Measurements from ENCODE around the gene PDE6B. TPM values are rescaled to one million over a fixed set of nuclear protein-coding genes. Genes with fewer than 3 reads are reported as not detected.

PDE6B gene
- total and polyA plus RNA-seq, 2 of the 13 experiments (the other 11 are each of a cell fraction or from before 2014, with no cell fraction given), result 0.38 to 0.40 TPM

DNA sequence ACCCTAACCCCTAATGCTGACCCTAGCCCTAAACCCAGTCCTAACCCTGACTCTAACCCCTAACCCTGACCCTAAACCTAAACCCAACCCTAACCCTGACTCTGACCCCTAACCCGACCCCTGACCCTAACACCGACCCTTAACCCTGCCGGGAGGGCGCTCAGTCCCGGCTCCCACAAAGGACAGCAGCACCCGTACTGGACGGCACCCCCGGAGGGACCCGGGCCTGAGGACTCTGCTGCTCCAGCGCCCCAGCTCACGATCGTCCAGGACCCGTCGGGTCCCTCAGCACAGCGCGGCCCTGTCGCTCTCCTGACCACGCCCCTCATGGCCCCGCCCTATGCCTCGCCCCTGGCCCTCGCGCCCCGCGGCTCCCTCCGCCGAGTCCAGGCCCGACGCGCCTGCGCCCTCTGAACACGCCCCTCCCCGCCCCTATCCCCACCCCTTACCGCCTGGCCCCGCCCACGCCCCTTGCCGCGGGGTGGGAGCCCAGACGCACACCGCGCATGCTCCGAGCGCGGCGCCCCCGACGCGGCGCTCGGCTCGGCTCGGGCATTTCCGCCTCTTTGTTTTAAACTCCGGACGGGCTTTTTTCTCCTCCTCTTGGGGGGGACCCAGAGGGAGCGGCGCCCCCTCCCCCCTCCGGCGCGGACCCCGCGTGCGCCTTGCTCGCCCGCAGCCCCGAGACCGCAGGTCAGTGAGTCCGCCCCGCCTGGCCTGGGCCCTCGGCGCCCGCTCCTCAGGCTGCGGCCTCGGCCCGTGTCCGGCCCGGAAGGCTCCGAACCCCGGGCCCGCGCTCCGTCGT is 80.1 kb downstream of the PDE6B start, which contains the start of gene PCGF3 (continued):
- TF ChIP-seq THYN1 (CRISPR knock-in tag; IDR thresholded peaks at IDR 0.05; ENCODE audit: borderline replicate concordance, low read depth) (no peak), NCOA2 (CRISPR knock-in tag; IDR thresholded peaks at IDR 0.05) (no peak), GRHL1 (CRISPR knock-in tag; conservative IDR thresholded peaks at IDR 0.05) (no peak), SSRP1 (CRISPR knock-in tag; IDR thresholded peaks at IDR 0.05) (no peak), NFYB (CRISPR knock-in tag; IDR thresholded peaks at IDR 0.05) (no peak), EZH2 (conservative IDR thresholded peaks at IDR 0.05; ENCODE audit: low read depth, low read length) (no peak), ZNF263 (CRISPR knock-in tag; IDR thresholded peaks at IDR 0.05) (no peak), KDM2A (CRISPR knock-in tag; IDR thresholded peaks at IDR 0.05; ENCODE audit: borderline replicate concordance, low read depth) (no peak), ZEB1 (IDR thresholded peaks at IDR 0.05; ENCODE audit: insufficient replicate concordance, low read depth) (no peak), SP4 (CRISPR knock-in tag; IDR thresholded peaks at IDR 0.05) (peak; percentile 84), ZNF672 (CRISPR knock-in tag; IDR thresholded peaks at IDR 0.05) (no peak), MAFG (CRISPR knock-in tag; IDR thresholded peaks at IDR 0.05) (no peak), AGO1 (IDR thresholded peaks at IDR 0.05; ENCODE audit: low read depth, low read length, poor library complexity, severe bottlenecking) (no peak)
- TF ChIP-seq, protein P1, sequence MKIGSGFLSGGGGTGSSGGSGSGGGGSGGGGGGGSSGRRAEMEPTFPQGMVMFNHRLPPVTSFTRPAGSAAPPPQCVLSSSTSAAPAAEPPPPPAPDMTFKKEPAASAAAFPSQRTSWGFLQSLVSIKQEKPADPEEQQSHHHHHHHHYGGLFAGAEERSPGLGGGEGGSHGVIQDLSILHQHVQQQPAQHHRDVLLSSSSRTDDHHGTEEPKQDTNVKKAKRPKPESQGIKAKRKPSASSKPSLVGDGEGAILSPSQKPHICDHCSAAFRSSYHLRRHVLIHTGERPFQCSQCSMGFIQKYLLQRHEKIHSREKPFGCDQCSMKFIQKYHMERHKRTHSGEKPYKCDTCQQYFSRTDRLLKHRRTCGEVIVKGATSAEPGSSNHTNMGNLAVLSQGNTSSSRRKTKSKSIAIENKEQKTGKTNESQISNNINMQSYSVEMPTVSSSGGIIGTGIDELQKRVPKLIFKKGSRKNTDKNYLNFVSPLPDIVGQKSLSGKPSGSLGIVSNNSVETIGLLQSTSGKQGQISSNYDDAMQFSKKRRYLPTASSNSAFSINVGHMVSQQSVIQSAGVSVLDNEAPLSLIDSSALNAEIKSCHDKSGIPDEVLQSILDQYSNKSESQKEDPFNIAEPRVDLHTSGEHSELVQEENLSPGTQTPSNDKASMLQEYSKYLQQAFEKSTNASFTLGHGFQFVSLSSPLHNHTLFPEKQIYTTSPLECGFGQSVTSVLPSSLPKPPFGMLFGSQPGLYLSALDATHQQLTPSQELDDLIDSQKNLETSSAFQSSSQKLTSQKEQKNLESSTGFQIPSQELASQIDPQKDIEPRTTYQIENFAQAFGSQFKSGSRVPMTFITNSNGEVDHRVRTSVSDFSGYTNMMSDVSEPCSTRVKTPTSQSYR (CRISPR knock-in tag; IDR thresholded peaks at IDR 0.05; ENCODE audit: borderline replicate concordance), result no peak
